CD14-positive monocyte (primary cell): Measurements from ENCODE around the gene ALDH5A1. TPM values are rescaled to one million over a fixed set of nuclear protein-coding genes. Genes with fewer than 3 reads are reported as not detected.

Experiments used
- DNase-seq, 3 donors: peaks; one replicate each; pipeline ENCODE4 v3.0.0-alpha.2; 2011 to 2022
- H2AFZ ChIP-seq: 2 replicates; pipeline ENCODE4 v1.6.0; 2012; ENCODE audit warnings: mild to moderate bottlenecking, low read depth, low read length, inconsistent platforms; ENCODE audit not compliant: insufficient read depth, poor library complexity, severe bottlenecking
- H3K27ac ChIP-seq, 2 donors: 1 replicate in 1 of 2; 2 replicates in 1 of 2; pipeline ENCODE4 v1.5.1; 2012 to 2013; ENCODE audit warnings: low read length in 2 of 2, control low read depth in 1 of 2, inconsistent platforms in 1 of 2, low read depth in 1 of 2, mild to moderate bottlenecking in 1 of 2
- H3K27me3 ChIP-seq, 2 donors: one replicate each; pipeline versions ENCODE4 v1.6.0 to v1.6.1; 2011 to 2013; ENCODE audit warnings: low read length in 2 of 2; ENCODE audit not compliant: control insufficient read depth in 2 of 2, insufficient read depth in 2 of 2
- H3K36me3 ChIP-seq, 2 donors: replicated peaks in 1 of 2; 1 replicate in 1 of 2; 2 replicates in 1 of 2; pipeline versions ENCODE4 v1.5.1 to v1.6.1; 2012 to 2013; ENCODE audit warnings: low read length in 2 of 2, control low read depth in 1 of 2, inconsistent platforms in 1 of 2, mild to moderate bottlenecking in 1 of 2; ENCODE audit not compliant: insufficient read depth in 2 of 2, control insufficient read depth in 1 of 2
- H3K4me1 ChIP-seq, 2 donors: 1 replicate in 1 of 2; 2 replicates in 1 of 2; pipeline versions ENCODE4 v1.5.1 to v1.6.1; 2012 to 2013; ENCODE audit warnings: low read length in 2 of 2, control low read depth in 1 of 2, inconsistent platforms in 1 of 2, mild to moderate bottlenecking in 1 of 2, moderate library complexity in 1 of 2; ENCODE audit not compliant: insufficient read depth in 2 of 2, control insufficient read depth in 1 of 2
- H3K4me2 ChIP-seq: replicated peaks from 2 replicates; pipeline ENCODE3; 2012; ENCODE audit warnings: low read length, moderate library complexity, mild to moderate bottlenecking; ENCODE audit not compliant: poor library complexity, severe bottlenecking; ENCODE audit errors: extremely low read depth
- H3K4me3 ChIP-seq, 3 experiments: fragments of 200-600 bp in 1 of 3; sonication (generic) in 1 of 3; replicated peaks in 1 of 3; 1 replicate in 2 of 3; 2 replicates in 1 of 3; pipeline ENCODE4 v1.5.1; 2011 to 2013; ENCODE audit warnings: low read length in 3 of 3, mild to moderate bottlenecking in 3 of 3, control low read depth in 2 of 3, low read depth in 2 of 3, inconsistent platforms in 1 of 3, moderate library complexity in 1 of 3
- H3K79me2 ChIP-seq: 2 replicates; pipeline ENCODE4 v1.6.0; 2012; ENCODE audit warnings: mild to moderate bottlenecking, control low read depth, inconsistent platforms, low read length, moderate library complexity; ENCODE audit not compliant: insufficient read depth
- H3K9ac ChIP-seq: 2 replicates; pipeline ENCODE4 v1.6.0; 2017; ENCODE audit warnings: low read length, mild to moderate bottlenecking; ENCODE audit not compliant: insufficient read depth, poor library complexity, severe bottlenecking
- H3K9me3 ChIP-seq, 2 donors: replicated peaks in 1 of 2; 1 replicate in 1 of 2; 2 replicates in 1 of 2; pipeline versions ENCODE4 v1.5.1 to v1.6.1; 2012 to 2013; ENCODE audit warnings: low read length in 2 of 2, control low read depth in 1 of 2; ENCODE audit not compliant: control insufficient read depth in 1 of 2, insufficient read depth in 1 of 2
- H4K20me1 ChIP-seq: 2 replicates; pipeline ENCODE4 v1.6.0; 2012; ENCODE audit warnings: mild to moderate bottlenecking, low read length, control low read depth, moderate library complexity; ENCODE audit not compliant: insufficient read depth
- H3K27ac Mint-ChIP-seq, 7 donors: one replicate each; pipeline ENCODE4 v1.8.0; 2020; ENCODE audit warnings: mild to moderate bottlenecking in 7 of 7, mixed read lengths in 7 of 7, moderate library complexity in 6 of 7, inconsistent platforms in 2 of 7
- H3K27me3 Mint-ChIP-seq, 3 donors: one replicate each; pipeline ENCODE4 v1.8.0; 2021 to 2022; ENCODE audit warnings: low read depth in 3 of 3, mild to moderate bottlenecking in 3 of 3, mixed read lengths in 3 of 3, moderate library complexity in 3 of 3, inconsistent platforms in 1 of 3
- H3K36me3 Mint-ChIP-seq, 2 donors: one replicate each; pipeline ENCODE4 v1.8.0; 2020; ENCODE audit warnings: mixed read lengths in 2 of 2, inconsistent platforms in 1 of 2, mild to moderate bottlenecking in 1 of 2
- H3K4me1 Mint-ChIP-seq: one replicate; pipeline ENCODE4 v1.8.0; 2020; ENCODE audit warnings: mild to moderate bottlenecking, mixed read lengths
- H3K4me3 Mint-ChIP-seq, 2 donors: one replicate each; pipeline ENCODE4 v1.8.0; 2020; ENCODE audit warnings: mild to moderate bottlenecking in 2 of 2, mixed read lengths in 2 of 2, moderate library complexity in 1 of 2
- H3K9me3 Mint-ChIP-seq, 7 donors: one replicate each; pipeline ENCODE4 v1.8.0; 2020 to 2022; ENCODE audit warnings: mixed read lengths in 7 of 7, mild to moderate bottlenecking in 6 of 7, moderate library complexity in 6 of 7, inconsistent platforms in 2 of 7
- WGBS: methylation state at CpG from one replicate; pipeline ENCODE4 v1.1.5; 2013; ENCODE audit warnings: missing lambda C conversion rate; ENCODE audit not compliant: insufficient coverage; 5-methylcytosine and 5-hydroxymethylcytosine counted together
- intact Hi-C, 2 donors: fragments of 100-400 bp; cut with micrococcal nuclease; formaldehyde crosslinking; loops; one replicate each; pipeline versions ENCODE4 v1.15.0 to v1.15.1; 2023
- polyA plus RNA-seq, 3 donors: library from polyadenylated mRNA; depleted of rRNA in 1 of 3; unstranded in 2 of 3; stranded (reverse) in 1 of 3; fragments of 300-500 nt in 2 of 3; fragments of >200 nt in 1 of 3; fragmentation: Illumina TruSeq in 2 of 3; gene quantifications; 1 replicate in 2 of 3; 2 replicates in 1 of 3; pipeline ENCODE4 v1.2.3, GENCODE V29; 2012 to 2021
- TF ChIP-seq, protein P1 (sequence below): fragments of 200-600 bp; IDR thresholded peaks from one replicate; pipeline ENCODE4 v1.8.0; 2022; ENCODE audit warnings: antibody characterized with exemption, mild to moderate bottlenecking

ALDH5A1 gene
- polyA plus RNA-seq, 3 donors, result 0.04 to 0.33 (median 0.17) TPM

DNA sequence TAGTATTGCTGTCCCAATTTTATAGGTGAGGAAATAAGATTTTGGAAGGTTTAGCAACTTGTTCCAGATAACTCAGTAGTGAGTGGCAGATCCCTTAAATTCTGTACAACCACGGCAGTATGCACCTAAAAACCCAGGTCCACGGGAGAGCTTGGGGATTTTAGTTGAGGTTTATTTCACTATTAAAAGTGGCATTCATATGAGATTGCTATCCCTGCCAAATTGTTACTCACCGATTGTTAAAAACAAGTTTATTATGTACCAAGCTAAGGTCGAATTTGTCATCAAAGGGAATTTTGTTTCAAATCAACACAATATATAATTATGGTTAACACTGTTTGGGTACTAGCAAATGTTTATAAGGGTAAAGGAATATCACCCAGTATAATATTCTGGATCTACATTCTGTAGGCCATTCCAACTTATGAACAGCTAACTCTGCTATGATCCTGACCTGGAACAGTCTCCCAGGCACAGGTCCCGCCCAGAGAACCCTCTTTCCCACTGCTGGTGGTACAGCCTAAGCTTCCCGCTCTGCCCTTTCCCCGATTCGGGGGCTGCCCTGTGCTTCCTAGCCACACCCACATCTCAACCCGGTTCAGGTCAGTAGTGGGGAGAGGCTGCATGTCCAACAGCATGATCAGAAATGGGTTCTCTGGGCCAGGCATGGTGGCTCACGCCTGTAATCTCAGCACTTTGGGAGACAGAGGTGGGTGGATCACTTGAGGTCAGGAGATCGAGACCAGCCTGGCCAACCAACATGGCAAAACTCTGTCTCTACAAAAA is 30.3 kb upstream of the ALDH5A1 start:
- no peaks in the 10 kb centered on the region for H3K9me3 ChIP-seq
- no peaks in the 10 kb centered on the region for H3K4me1 ChIP-seq
- H3K4me3 Mint-ChIP-seq, result no peak overlapping the region
- no peaks in the 10 kb centered on the region for H3K36me3 Mint-ChIP-seq
- 95% methylated on average over 5 of the region's 11 CpGs for WGBS
- intact Hi-C loops, result no loop called here
- no peaks in the 10 kb centered on the region for H3K4me1 Mint-ChIP-seq
- no peak overlapping the region for H3K4me2 ChIP-seq
- TF ChIP-seq, protein P1, sequence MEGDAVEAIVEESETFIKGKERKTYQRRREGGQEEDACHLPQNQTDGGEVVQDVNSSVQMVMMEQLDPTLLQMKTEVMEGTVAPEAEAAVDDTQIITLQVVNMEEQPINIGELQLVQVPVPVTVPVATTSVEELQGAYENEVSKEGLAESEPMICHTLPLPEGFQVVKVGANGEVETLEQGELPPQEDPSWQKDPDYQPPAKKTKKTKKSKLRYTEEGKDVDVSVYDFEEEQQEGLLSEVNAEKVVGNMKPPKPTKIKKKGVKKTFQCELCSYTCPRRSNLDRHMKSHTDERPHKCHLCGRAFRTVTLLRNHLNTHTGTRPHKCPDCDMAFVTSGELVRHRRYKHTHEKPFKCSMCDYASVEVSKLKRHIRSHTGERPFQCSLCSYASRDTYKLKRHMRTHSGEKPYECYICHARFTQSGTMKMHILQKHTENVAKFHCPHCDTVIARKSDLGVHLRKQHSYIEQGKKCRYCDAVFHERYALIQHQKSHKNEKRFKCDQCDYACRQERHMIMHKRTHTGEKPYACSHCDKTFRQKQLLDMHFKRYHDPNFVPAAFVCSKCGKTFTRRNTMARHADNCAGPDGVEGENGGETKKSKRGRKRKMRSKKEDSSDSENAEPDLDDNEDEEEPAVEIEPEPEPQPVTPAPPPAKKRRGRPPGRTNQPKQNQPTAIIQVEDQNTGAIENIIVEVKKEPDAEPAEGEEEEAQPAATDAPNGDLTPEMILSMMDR, result no peak
- peaks cover 0 to 4% (median 0%) of the 10 kb centered on the region in 7 donors for H3K9me3 Mint-ChIP-seq
- H4K20me1 ChIP-seq, result no peaks in the 10 kb centered on the region
- H3K36me3 ChIP-seq, result no peaks in the 10 kb centered on the region
- no peak overlapping the region for H3K27ac ChIP-seq
- DNase-seq, result no peak
- peaks cover 0 to 4% (median 2%) of the 10 kb centered on the region in 3 donors for H3K27me3 Mint-ChIP-seq
- no peaks in the 10 kb centered on the region for H3K27me3 ChIP-seq
- H3K9ac ChIP-seq, result no peak overlapping the region
- H3K4me3 ChIP-seq, result no peak overlapping the region
- H2AFZ ChIP-seq, result no peak overlapping the region
- H3K27ac Mint-ChIP-seq, result no peak overlapping the region
- no peaks in the 10 kb centered on the region for H3K79me2 ChIP-seq

GRCh38 chr6:24469811-24470210 is 25.0 kb upstream of the ALDH5A1 start:
- no peaks in the 10 kb centered on the region for H3K79me2 ChIP-seq
- TF ChIP-seq, protein P1, result no peak
- 88% methylated on average over 3 of the region's 7 CpGs for WGBS
- DNase-seq, result no peak
- peaks cover 0 to 4% (median 0%) of the 10 kb centered on the region in 7 donors for H3K9me3 Mint-ChIP-seq
- no peak overlapping the region for H3K4me3 Mint-ChIP-seq
- H2AFZ ChIP-seq, result no peak overlapping the region
- no peak overlapping the region for H3K27ac ChIP-seq
- no peak overlapping the region for H3K9ac ChIP-seq
- no peaks in the 10 kb centered on the region for H3K4me1 Mint-ChIP-seq
- no peaks in the 10 kb centered on the region for H3K36me3 ChIP-seq
- no peaks in the 10 kb centered on the region for H4K20me1 ChIP-seq
- no peaks in the 10 kb centered on the region for H3K9me3 ChIP-seq
- no peaks in the 10 kb centered on the region for H3K27me3 ChIP-seq
- no peak overlapping the region for H3K4me2 ChIP-seq
- H3K27me3 Mint-ChIP-seq, result peaks cover 1 to 2% (median 2%) of the 10 kb centered on the region in 3 donors
- H3K4me3 ChIP-seq, result no peak overlapping the region
- intact Hi-C loops, result no loop called here
- H3K27ac Mint-ChIP-seq, result no peak overlapping the region
- no peaks in the 10 kb centered on the region for H3K4me1 ChIP-seq
- H3K36me3 Mint-ChIP-seq, result no peaks in the 10 kb centered on the region
